Nephron progenitor cell (in vitro differentiated cells): ENCODE measurements around the gene TACO1.
A peak's percentile ranks its signal among the peaks of the same experiment; 100 is the strongest.

Source experiments
- DNase-seq: peaks from one replicate; pipeline ENCODE4 v3.0.0; 2021
- H3K27ac Mint-ChIP-seq: 2 replicates; pipeline ENCODE4 v1.8.0; 2021; ENCODE audit warnings: mild to moderate bottlenecking, moderate library complexity, mixed read lengths
- H3K27me3 Mint-ChIP-seq: 2 replicates; pipeline ENCODE4 v1.8.0; 2021; ENCODE audit warnings: mild to moderate bottlenecking, low read depth, mixed read lengths; ENCODE audit not compliant: poor library complexity
- H3K36me3 Mint-ChIP-seq: 2 replicates; pipeline ENCODE4 v1.8.0; 2021; ENCODE audit warnings: low read depth, mixed read lengths
- H3K4me1 Mint-ChIP-seq: 2 replicates; pipeline ENCODE4 v1.8.0; 2021; ENCODE audit warnings: mixed read lengths
- H3K4me3 Mint-ChIP-seq: 2 replicates; pipeline ENCODE4 v1.8.0; 2021; ENCODE audit warnings: mild to moderate bottlenecking, moderate library complexity, mixed read lengths
- H3K9me3 Mint-ChIP-seq: 2 replicates; pipeline ENCODE4 v1.8.0; 2021; ENCODE audit warnings: mild to moderate bottlenecking, moderate library complexity, mixed read lengths
- TF ChIP-seq, protein P1 (sequence below): fragments of 200-600 bp; sonication (generic); IDR thresholded peaks from 2 replicates; pipeline ENCODE4 v1.5.0; 2021; ENCODE audit warnings: antibody characterized with exemption

TACO1 gene

GRCh38 chr17:63652106-63652505 is 51.4 kb downstream of the TACO1 start:
- Mint-ChIP-seq H3K4me1 (peaks cover 37% of the 10 kb centered on the region), H3K9me3 (no peaks in the 10 kb centered on the region), H3K4me3 (no peak overlapping the region), H3K27ac (peak overlapping the region; percentile 49), H3K27me3 (no peaks in the 10 kb centered on the region), H3K36me3 (peaks cover 12% of the 10 kb centered on the region)
- TF ChIP-seq, protein P1, sequence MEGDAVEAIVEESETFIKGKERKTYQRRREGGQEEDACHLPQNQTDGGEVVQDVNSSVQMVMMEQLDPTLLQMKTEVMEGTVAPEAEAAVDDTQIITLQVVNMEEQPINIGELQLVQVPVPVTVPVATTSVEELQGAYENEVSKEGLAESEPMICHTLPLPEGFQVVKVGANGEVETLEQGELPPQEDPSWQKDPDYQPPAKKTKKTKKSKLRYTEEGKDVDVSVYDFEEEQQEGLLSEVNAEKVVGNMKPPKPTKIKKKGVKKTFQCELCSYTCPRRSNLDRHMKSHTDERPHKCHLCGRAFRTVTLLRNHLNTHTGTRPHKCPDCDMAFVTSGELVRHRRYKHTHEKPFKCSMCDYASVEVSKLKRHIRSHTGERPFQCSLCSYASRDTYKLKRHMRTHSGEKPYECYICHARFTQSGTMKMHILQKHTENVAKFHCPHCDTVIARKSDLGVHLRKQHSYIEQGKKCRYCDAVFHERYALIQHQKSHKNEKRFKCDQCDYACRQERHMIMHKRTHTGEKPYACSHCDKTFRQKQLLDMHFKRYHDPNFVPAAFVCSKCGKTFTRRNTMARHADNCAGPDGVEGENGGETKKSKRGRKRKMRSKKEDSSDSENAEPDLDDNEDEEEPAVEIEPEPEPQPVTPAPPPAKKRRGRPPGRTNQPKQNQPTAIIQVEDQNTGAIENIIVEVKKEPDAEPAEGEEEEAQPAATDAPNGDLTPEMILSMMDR = no peak
- no peak for DNase-seq

DNA sequence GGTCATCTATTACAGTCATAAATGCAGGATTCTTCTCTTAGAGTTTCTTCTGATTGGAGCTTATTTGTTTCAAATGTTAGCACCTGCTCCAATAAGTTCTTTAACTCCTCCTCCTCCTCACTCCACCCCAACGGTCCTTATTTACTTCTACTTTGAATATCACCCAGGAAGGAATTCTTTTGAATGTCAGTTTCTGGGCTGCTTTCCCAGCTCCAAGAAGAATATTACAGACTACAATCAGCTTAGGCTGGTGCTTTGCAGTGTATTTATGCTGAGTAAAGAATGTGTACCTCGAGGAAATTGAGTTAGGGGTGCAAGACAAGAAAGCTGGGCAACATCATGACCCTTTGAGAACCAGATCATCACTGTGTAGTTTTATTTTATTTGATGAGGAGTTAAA is 52.4 kb downstream of the TACO1 start:
- no peak for DNase-seq
- H3K27ac Mint-ChIP-seq = no peak overlapping the region
- TF ChIP-seq, protein P1 = no peak
- peaks cover 16% of the 10 kb centered on the region for H3K36me3 Mint-ChIP-seq
- H3K9me3 Mint-ChIP-seq = no peaks in the 10 kb centered on the region
- no peaks in the 10 kb centered on the region for H3K27me3 Mint-ChIP-seq
- no peak overlapping the region for H3K4me3 Mint-ChIP-seq
- H3K4me1 Mint-ChIP-seq = peaks cover 43% of the 10 kb centered on the region

DNA sequence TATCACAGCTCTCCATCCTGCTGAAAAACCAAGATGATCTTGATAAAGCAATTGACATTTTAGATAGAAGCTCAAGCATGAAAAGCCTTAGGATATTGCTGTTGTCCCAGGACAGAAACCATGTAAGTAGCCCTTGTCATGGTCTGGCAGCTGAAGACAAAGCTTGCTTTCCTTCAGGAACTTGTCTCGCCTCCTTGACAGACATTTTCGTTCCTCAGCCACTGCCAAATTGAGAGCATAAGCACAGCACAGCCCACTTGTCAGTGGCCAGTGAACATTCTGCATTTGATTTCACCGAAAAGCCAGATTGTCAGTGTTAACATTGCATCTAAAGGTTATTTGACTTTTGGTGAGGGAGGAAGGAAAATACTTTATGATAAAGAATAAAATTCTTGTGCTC is 57.1 kb downstream of the TACO1 start:
- Mint-ChIP-seq H3K27me3 (no peaks in the 10 kb centered on the region), H3K4me1 (peaks cover 35% of the 10 kb centered on the region), H3K4me3 (no peak overlapping the region), H3K27ac (no peak overlapping the region), H3K36me3 (peaks cover 37% of the 10 kb centered on the region), H3K9me3 (no peaks in the 10 kb centered on the region)
- TF ChIP-seq, protein P1 = no peak
- no peak for DNase-seq
